Measurements from ENCODE around the gene LAGE3. TPM values are rescaled to one million over a fixed set of nuclear protein-coding genes. Genes with fewer than 3 reads are reported as not detected.

The LAGE3 gene
- total and polyA plus RNA-seq, 2 donors from 2014 or later = 10.0 to 29.0 TPM

GRCh38 chrX:154441564-154441963, 37.5 kb downstream of the LAGE3 start:
- FAIRE-seq = no peak
- H3K4me1 ChIP-seq (ENCODE audit: control insufficient read depth in 2 of 3, insufficient read depth in 2 of 3, low read depth in 1 of 3, low read length in 3 of 3) = peaks cover 0 to 20% (median 3%) of the 10 kb centered on the region in 3 donors
- intact Hi-C loops (cut with DNase I) = no loop called here
- H3K9me3 ChIP-seq (ENCODE audit: control insufficient read depth in 2 of 3, insufficient read depth in 1 of 3, low read length in 3 of 3) = no peaks in the 10 kb centered on the region
- H3K9ac ChIP-seq (ENCODE audit: low read length in 3 of 3) = no peak overlapping the region
- H3K27me3 ChIP-seq (ENCODE audit: control insufficient read depth, insufficient read depth, low read length) = no peaks in the 10 kb centered on the region
- no peak overlapping the region for H3K27ac ChIP-seq (ENCODE audit: low read depth in 2 of 2, low read length in 2 of 2)
- no peak for TF ChIP-seq CTCF (IDR thresholded peaks at IDR 0.05; ENCODE audit: borderline replicate concordance, extremely low read depth, insufficient read depth)
- H3K36me3 ChIP-seq (ENCODE audit: control insufficient read depth in 2 of 3, insufficient read depth in 3 of 3, low read length in 3 of 3) = peaks cover 0 to 7% (median 3%) of the 10 kb centered on the region in 3 donors
- no peak for DNase-seq
- no peak overlapping the region for H3K4me3 ChIP-seq (ENCODE audit: low read length in 3 of 3)

GRCh38 chrX:154440623-154441357, 38.3 kb downstream of the LAGE3 start:
- DNase-seq (peak in 1 of 5 donors; percentile 70), FAIRE-seq (no peak)
- intact Hi-C loops (cut with DNase I) = no loop called here
- Histone ChIP-seq H3K4me3 (ENCODE audit: low read length in 3 of 3) (no peak overlapping the region), H3K27me3 (ENCODE audit: control insufficient read depth, insufficient read depth, low read length) (no peaks in the 10 kb centered on the region), H3K9me3 (ENCODE audit: control insufficient read depth in 2 of 3, insufficient read depth in 1 of 3, low read length in 3 of 3) (no peaks in the 10 kb centered on the region), H3K4me1 (ENCODE audit: control insufficient read depth in 2 of 3, insufficient read depth in 2 of 3, low read depth in 1 of 3, low read length in 3 of 3) (peaks cover 0 to 20% (median 3%) of the 10 kb centered on the region in 3 donors), H3K36me3 (ENCODE audit: control insufficient read depth in 2 of 3, insufficient read depth in 3 of 3, low read length in 3 of 3) (peaks cover 0 to 7% (median 3%) of the 10 kb centered on the region in 3 donors), H3K9ac (ENCODE audit: low read length in 3 of 3) (no peak overlapping the region), H3K27ac (ENCODE audit: low read depth in 2 of 2, low read length in 2 of 2) (no peak overlapping the region)
- no peak for TF ChIP-seq CTCF (IDR thresholded peaks at IDR 0.05; ENCODE audit: borderline replicate concordance, extremely low read depth, insufficient read depth)

GRCh38 chrX:154439841-154440240, 39.2 kb downstream of the LAGE3 start:
- Histone ChIP-seq H3K27ac (ENCODE audit: low read depth in 2 of 2, low read length in 2 of 2) (no peak overlapping the region), H3K9ac (ENCODE audit: low read length in 3 of 3) (no peak overlapping the region), H3K36me3 (ENCODE audit: control insufficient read depth in 2 of 3, insufficient read depth in 3 of 3, low read length in 3 of 3) (peaks cover 0 to 7% (median 4%) of the 10 kb centered on the region in 3 donors), H3K4me1 (ENCODE audit: control insufficient read depth in 2 of 3, insufficient read depth in 2 of 3, low read depth in 1 of 3, low read length in 3 of 3) (peaks cover 0 to 16% (median 3%) of the 10 kb centered on the region in 3 donors), H3K4me3 (ENCODE audit: low read length in 3 of 3) (no peak overlapping the region), H3K9me3 (ENCODE audit: control insufficient read depth in 2 of 3, insufficient read depth in 1 of 3, low read length in 3 of 3) (no peaks in the 10 kb centered on the region), H3K27me3 (ENCODE audit: control insufficient read depth, insufficient read depth, low read length) (no peaks in the 10 kb centered on the region)
- FAIRE-seq (no peak), DNase-seq (no peak)
- intact Hi-C loops (cut with DNase I) = no loop called here
- TF ChIP-seq CTCF (IDR thresholded peaks at IDR 0.05; ENCODE audit: borderline replicate concordance, extremely low read depth, insufficient read depth) = no peak

Measured in kidney (tissue), 14 donors.